Motor neuron (in vitro differentiated cells): ENCODE data around the gene SIMC1. TPM values are rescaled to one million over a fixed set of nuclear protein-coding genes. Genes with fewer than 3 reads are reported as not detected.
"Not testable (repeated sequence)": the region's sequence is repeated elsewhere in the genome, so short reads cannot be mapped to it uniquely, and the experiment has no call there.

Experiments used
- ATAC-seq, 8 experiments: fragments of 200-7000 bp; cut with Tn5 transposase; replicated peaks in 6 of 8; 2 replicates each; pipeline ENCODE4 v1.8.0; 2021; ENCODE audit warnings: mild to moderate bottlenecking in 8 of 8, moderate library complexity in 8 of 8
- H3K27ac ChIP-seq, 2 donors: fragments of 250-450 bp; sonication (Bioruptor Pico); 2 replicates each; pipeline ENCODE4 v1.9.0; 2021; ENCODE audit warnings: antibody characterized with exemption in 2 of 2, mild to moderate bottlenecking in 2 of 2, moderate library complexity in 1 of 2
- H3K4me1 ChIP-seq, 2 donors: fragments of 250-450 bp; sonication (Bioruptor Pico); replicated peaks in 1 of 2; 2 replicates each; pipeline ENCODE4 v1.6.1; 2021; ENCODE audit warnings: antibody characterized with exemption in 2 of 2, mild to moderate bottlenecking in 2 of 2, moderate library complexity in 1 of 2
- H3K4me3 ChIP-seq, 5 donors: fragments of 250-450 bp; sonication (Bioruptor Pico); 2 replicates each; pipeline ENCODE4 v1.9.0; 2021; ENCODE audit warnings: antibody characterized with exemption in 5 of 5, mild to moderate bottlenecking in 5 of 5, moderate library complexity in 4 of 5
- WGBS, 10 experiments: fragments of 450-650 bp; shearing (Covaris generic); methylation state at CpG; one replicate each; pipeline ENCODE4 v1.0.0; 2022; 5-methylcytosine and 5-hydroxymethylcytosine counted together
- in situ Hi-C, 9 experiments: fragments of 400-800 bp; cut with MboI; loops; one replicate each; pipeline ENCODE4 v1.15.0; 2021; ENCODE audit warnings: low sequenced_read_pairs in 9 of 9, low pct_unique_long_range_greater_than_20kb in 2 of 9; ENCODE audit not compliant: unreplicated experiment in 9 of 9
- total RNA-seq, 8 experiments: library from RNA; unstranded; fragments of 300-600 nt; gene quantifications; 2 replicates each; pipeline versions ENCODE4 v1.2.3 to v1.2.4, GENCODE V29; 2022

SIMC1 gene
- total RNA-seq, 8 experiments from 2014 or later = 6.3 to 44.4 (median 18.5) TPM

GRCh38 chr5:176233253-176233652 lies 5.0 kb upstream of the SIMC1 start:
- ATAC-seq, H3K27ac ChIP-seq, H3K4me1 ChIP-seq, H3K4me3 ChIP-seq, in situ Hi-C loops: not testable (repeated sequence)
- WGBS, 10 experiments = no CpG with 5 or more reads among the region's 5 CpGs

GRCh38 chr5:176235155-176235554 lies 3.1 kb upstream of the SIMC1 start:
- H3K4me3 ChIP-seq, H3K27ac ChIP-seq, H3K4me1 ChIP-seq, in situ Hi-C loops: not testable (repeated sequence)
- WGBS, 10 experiments = no CpG with 5 or more reads among the region's 1 CpG
- ATAC-seq = peak; percentile 10 to 56 (median 42)

- no CpG with 5 or more reads among the region's 59 CpGs for WGBS, 10 experiments
- H3K27ac ChIP-seq, in situ Hi-C loops, H3K4me1 ChIP-seq: not testable (repeated sequence)
- ATAC-seq = peak; percentile 45 to 80 (median 62)
- H3K4me3 ChIP-seq = peak overlapping the region; percentile 36 to 44 (median 39)
Measured at GRCh38 chr5:176238645-176239283, 540 bp downstream of the SIMC1 start.

DNA sequence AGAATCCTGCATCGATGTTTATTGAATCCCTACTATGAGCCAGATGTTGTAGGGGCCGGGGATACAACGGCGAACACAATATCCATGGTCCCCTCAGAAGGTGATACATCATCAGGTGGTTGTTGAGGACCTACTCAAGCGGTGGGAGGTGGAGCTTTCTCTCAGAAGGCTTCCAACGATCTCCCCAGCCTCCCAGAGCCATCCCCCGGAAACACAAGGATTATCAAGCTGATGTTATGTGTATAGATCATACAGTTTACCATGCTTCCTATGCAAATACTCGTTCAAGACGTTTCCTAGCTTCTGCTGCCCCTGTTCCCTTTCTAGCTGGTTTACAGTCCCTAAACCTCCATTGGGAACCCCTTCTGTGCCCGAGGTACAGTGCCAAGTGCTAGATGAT lies 1.1 kb downstream of the SIMC1 start:
- H3K4me3 ChIP-seq, H3K4me1 ChIP-seq, in situ Hi-C loops, H3K27ac ChIP-seq: not testable (repeated sequence)
- peak in 2 of 8 experiments; percentile 5 to 50 for ATAC-seq
- no CpG with 5 or more reads among the region's 10 CpGs for WGBS, 10 experiments

DNA sequence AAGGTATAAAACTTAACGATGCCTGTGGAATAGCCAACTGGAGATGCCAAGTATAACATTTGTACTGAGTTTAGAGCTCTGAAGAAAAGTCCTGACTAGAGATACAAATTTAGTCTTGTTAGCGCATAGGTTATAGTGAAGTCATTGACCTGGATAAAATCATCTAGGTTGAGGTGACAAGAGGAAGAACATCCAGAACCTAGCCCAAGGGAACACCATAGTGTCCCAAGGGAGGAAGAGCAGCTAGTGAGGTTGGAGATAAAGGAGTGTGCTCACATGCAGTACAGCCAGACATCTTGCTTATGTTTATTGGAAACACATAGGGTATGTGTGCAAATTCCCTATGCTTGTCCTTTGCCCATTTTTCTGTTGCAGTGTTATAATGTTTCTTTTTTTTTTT lies 6.1 kb downstream of the SIMC1 start:
- ATAC-seq, in situ Hi-C loops, H3K4me1 ChIP-seq, H3K4me3 ChIP-seq, H3K27ac ChIP-seq: not testable (repeated sequence)
- no CpG with 5 or more reads among the region's 2 CpGs for WGBS, 10 experiments

DNA sequence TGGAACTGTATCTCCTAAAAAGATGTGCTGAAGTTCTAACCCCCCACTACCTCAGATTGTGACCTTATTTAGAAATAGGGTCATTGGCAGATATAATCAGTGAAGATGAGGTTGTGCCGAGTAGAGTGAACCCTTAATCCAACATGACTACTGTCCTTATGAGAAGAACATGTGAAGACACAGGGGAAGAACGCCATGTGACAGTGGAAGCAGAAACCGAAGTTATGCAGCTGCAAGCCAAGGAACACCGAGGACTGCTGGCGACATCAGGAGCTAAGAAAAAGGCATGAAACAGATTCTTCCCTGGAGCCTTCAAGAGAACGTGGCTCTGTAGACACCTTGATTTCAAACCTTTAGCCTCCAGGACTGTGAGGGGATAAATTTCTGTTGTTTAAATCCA lies 6.8 kb downstream of the SIMC1 start:
- no CpG with 5 or more reads among the region's 6 CpGs for WGBS, 10 experiments
- H3K4me1 ChIP-seq, H3K27ac ChIP-seq, H3K4me3 ChIP-seq, ATAC-seq, in situ Hi-C loops: not testable (repeated sequence)

GRCh38 chr5:176245489-176245888 lies 7.3 kb downstream of the SIMC1 start:
- in situ Hi-C loops, H3K4me1 ChIP-seq, ATAC-seq, H3K27ac ChIP-seq, H3K4me3 ChIP-seq: not testable (repeated sequence)
- WGBS, 10 experiments = 40 to 100% (median 81%) methylated on average over 1 to 2 of the region's 5 CpGs; no CpG with 5 or more reads in 6 of the 10 experiments

GRCh38 chr5:176250691-176251090 lies 12.5 kb downstream of the SIMC1 start:
- WGBS, 10 experiments = 86 to 100% (median 100%) methylated on average over 1 of the region's 2 CpGs; no CpG with 5 or more reads in 5 of the 10 experiments

DNA sequence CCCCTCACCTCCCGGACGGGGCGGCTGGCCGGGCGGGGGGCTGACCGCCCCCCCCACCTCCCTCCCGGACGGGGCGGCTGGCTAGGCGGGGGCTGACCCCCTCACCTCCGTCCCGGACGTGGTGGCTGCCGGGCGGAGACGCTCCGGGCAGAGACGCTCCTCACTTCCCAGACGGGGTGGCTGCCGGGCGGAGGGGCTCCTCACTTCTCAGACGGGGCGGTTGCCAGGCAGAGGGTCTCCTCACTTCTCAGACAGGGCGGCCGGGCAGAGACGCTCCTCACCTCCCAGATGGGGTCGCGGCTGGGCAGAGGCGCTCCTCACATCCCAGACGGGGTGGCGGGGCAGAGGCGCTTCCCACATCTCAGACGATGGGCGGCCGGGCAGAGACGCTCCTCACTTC lies 13.9 kb downstream of the SIMC1 start:
- not testable (repeated sequence) for H3K27ac ChIP-seq

More at GRCh38 chr5:176250691-176251090, 12.5 kb downstream of the SIMC1 start:
- H3K4me3 ChIP-seq, H3K27ac ChIP-seq, H3K4me1 ChIP-seq, in situ Hi-C loops, ATAC-seq: not testable (repeated sequence)

GRCh38 chr5:176253370-176254065 lies 15.3 kb downstream of the SIMC1 start:
- in situ Hi-C loops = not testable (repeated sequence)

More for the DNA sequence above, 13.9 kb downstream of the SIMC1 start:
- H3K4me3 ChIP-seq, ATAC-seq, in situ Hi-C loops, H3K4me1 ChIP-seq: not testable (repeated sequence)
- no CpG with 5 or more reads among the region's 36 CpGs for WGBS, 10 experiments

GRCh38 chr5:176254066-176254393 lies 15.8 kb downstream of the SIMC1 start:
- H3K27ac ChIP-seq, in situ Hi-C loops, H3K4me1 ChIP-seq, H3K4me3 ChIP-seq: not testable (repeated sequence)
- WGBS, 10 experiments = no CpG with 5 or more reads among the region's 2 CpGs
- ATAC-seq = peak in 2 of 8 experiments; percentile 22 to 33

More at GRCh38 chr5:176253370-176254065, 15.3 kb downstream of the SIMC1 start:
- not testable (repeated sequence) for H3K4me3 ChIP-seq, H3K27ac ChIP-seq, H3K4me1 ChIP-seq, ATAC-seq
- WGBS, 10 experiments = 100% methylated on average over 2 of the region's 8 CpGs; no CpG with 5 or more reads in 9 of the 10 experiments

GRCh38 chr5:176257871-176258505 lies 19.8 kb downstream of the SIMC1 start:
- H3K27ac ChIP-seq, H3K4me1 ChIP-seq, in situ Hi-C loops, ATAC-seq, H3K4me3 ChIP-seq: not testable (repeated sequence)
- 67 to 100% (median 100%) methylated on average over 1 to 2 of the region's 5 CpGs; no CpG with 5 or more reads in 6 of the 10 experiments for WGBS, 10 experiments

- H3K27ac ChIP-seq, H3K4me1 ChIP-seq, H3K4me3 ChIP-seq, ATAC-seq, in situ Hi-C loops: not testable (repeated sequence)
- WGBS, 10 experiments = no CpG with 5 or more reads among the region's 5 CpGs
Measured at GRCh38 chr5:176260682-176261081, 22.5 kb downstream of the SIMC1 start.
